NCI-H1417 treated with DMSO at 0.1 percent for 48 hours (cell line): ENCODE data around the gene CYTH1.

Experiments
- DNase-seq: peaks from one replicate; lab custom pipeline; 2025; lab: John Stamatoyannopoulos, UW

Gene CYTH1

DNA sequence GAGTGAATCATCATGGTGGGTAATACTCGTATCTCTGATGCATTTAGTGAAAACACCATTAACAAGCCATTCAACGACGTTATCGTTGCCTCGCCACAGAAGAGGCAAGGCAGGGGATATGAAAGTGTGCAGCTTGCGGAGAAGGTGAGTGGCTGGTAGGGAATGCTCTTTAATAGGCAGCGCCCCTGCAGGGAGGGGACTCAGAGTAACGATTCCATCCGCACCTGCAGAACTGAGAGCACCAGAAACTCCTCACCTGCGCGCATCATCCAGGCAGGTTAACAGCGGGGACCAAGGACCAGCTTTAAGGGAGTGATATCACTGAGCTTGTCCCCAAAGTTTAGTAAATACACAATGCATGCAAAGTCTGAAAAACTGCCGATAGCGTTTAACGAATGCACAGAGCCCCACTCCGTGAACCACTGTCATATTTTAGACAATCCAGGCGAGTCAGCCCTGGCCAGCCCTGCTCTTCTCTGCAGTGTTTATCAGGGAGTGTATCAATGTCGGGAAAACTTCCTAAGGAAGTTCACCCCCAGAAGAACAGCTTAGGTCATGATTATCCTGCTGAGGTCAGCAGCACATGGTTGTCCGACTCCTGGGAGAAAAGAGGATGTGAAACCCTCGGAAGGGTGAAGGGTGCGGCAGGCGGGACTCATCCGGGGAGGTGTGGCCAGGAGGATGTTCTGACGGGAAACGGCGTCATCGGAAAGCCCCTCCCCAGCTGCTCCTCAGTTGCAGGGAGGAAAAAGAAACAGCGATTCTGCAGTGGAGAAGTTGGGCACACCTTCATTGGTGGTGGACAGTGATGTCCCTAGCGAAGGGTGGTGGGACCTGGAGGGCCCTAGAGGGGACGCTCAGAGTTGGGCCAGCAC is 136.4 kb downstream of the CYTH1 start:
- DNase-seq: no peak

- DNase-seq: no peak
Measured at GRCh38 chr17:78644931-78645351, 137.1 kb downstream of the CYTH1 start.

DNA sequence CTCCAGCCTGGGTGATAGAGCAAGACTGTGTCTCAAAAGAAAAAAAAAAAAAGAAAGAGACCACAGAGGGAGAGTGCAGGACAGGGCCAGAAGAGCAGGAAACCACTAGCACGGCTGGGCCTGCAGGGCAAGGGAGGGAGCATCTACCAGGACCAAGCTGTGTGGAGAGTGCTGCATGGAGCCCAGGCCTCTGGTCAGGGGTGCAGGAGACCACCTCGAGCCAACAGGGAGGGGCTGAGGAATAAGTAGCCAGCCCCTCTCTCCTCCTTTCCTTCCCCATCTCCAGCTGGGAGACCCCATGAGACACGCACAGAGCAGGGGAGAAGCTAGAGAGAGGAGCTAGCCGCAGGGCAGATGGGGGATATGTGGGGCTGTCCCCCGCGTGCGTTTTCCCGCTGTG is 137.8 kb downstream of the CYTH1 start:
- DNase-seq: no peak

- no peak for DNase-seq
Measured at GRCh38 chr17:78643326-78643725, 138.7 kb downstream of the CYTH1 start.

GRCh38 chr17:78642707-78643106 is 139.4 kb downstream of the CYTH1 start:
- no peak for DNase-seq

DNA sequence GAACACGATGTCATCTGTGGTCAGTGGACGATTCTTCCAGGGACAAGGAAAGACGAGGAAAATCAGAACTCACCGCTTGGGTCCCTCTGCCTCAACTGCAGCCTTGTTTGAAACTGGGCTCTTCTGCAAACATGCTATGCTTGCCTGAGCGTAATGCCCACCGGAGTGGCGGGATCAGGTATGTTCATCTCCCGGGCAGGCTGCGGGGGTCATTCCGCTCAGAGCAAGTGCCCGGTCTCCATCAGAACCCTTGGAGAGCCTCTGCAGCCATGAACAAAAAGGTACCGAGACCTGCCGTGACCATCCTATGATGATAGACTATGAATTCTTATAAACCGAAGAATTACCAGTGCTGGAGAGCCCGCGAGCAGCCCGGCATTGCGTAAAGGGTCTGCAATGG is 140.4 kb downstream of the CYTH1 start:
- DNase-seq: no peak

GRCh38 chr17:78641243-78641642 is 140.8 kb downstream of the CYTH1 start:
- no peak for DNase-seq

- DNase-seq: no peak
Measured at GRCh38 chr17:78640700-78641099, 141.4 kb downstream of the CYTH1 start.

- DNase-seq: no peak
Measured at GRCh38 chr17:78637643-78638420, 144.2 kb downstream of the CYTH1 start.

DNA sequence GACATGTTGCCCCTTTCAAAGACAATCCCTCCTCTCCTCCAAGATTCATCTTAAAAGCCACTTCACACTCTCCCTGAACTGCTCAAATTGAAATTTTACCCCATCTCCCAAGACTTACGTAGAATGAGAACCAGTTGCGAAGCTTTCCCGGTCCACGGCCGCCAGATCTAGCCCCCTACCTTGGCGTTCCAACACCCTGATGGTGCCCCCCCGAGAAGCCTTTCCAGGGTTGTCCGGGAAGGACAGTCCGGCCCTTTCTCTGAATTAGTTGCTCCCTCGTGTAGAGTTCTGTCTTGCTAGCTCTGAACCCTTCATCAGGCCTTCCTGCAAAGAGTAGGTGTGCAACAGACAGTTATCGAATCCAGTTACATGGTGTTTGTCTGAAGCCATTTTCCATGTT is 144.9 kb downstream of the CYTH1 start:
- DNase-seq: no peak

- DNase-seq: no peak
Measured at GRCh38 chr17:78634154-78634553, 147.9 kb downstream of the CYTH1 start.

DNA sequence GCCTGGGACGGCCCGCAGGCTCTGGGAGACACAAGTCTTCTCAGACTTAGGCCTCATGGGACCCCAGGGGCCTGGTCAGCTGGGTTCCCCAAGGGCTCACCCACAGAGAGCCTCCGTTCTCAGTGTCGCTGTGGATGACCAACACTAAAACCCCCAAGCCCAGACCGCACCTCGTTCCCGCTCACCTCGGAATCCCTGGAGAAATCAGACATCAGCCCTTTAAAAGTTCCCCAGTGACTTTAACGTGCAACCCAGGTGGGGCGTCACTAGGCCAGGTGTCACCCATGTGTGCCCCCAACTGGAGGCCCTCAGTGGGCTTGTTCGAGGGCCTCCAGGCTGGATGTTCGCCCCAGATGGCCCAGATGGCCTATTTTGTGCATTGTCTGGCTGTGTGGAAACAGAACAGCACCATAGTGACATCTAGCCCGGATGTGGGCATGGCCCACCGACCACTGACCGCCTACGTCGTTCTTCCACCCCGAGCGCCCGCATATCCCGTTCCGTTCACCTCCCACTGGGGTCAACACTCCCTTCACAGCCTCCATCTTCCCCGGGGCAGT is 152.6 kb downstream of the CYTH1 start:
- DNase-seq: no peak

GRCh38 chr17:78628547-78629435 is 153.3 kb downstream of the CYTH1 start:
- no peak for DNase-seq

- DNase-seq: no peak
Measured at GRCh38 chr17:78624324-78625151, 157.5 kb downstream of the CYTH1 start.
